Vagina (tissue), 2 donors: ENCODE results near the gene PIP4K2C. TPM values are rescaled to one million over a fixed set of nuclear protein-coding genes. Genes with fewer than 3 reads are reported as not detected.
A peak's percentile ranks its signal among the peaks of the same experiment; 100 is the strongest.
"Not testable (repeated sequence)": the region's sequence is repeated elsewhere in the genome, so short reads cannot be mapped to it uniquely, and the experiment has no call there.

Source experiments
- DNase-seq, 2 donors: peaks; one replicate each; pipeline ENCODE4 v3.0.0-alpha.2; 2017; ENCODE audit errors: extremely low spot score in 2 of 2
- H3K27ac ChIP-seq: fragments of 200-600 bp; sonication (generic); one replicate; pipeline ENCODE4 v1.5.1; 2019
- H3K27me3 ChIP-seq: fragments of 200-600 bp; sonication (generic); one replicate; pipeline ENCODE4 v1.5.1; 2019
- H3K36me3 ChIP-seq, 2 donors: fragments of 200-600 bp; sonication (generic); one replicate each; pipeline ENCODE4 v1.5.1; 2017 to 2019
- H3K4me1 ChIP-seq: fragments of 200-600 bp; sonication (generic); one replicate; pipeline ENCODE4 v1.5.1; 2019
- H3K4me3 ChIP-seq, 2 donors: fragments of 200-600 bp; sonication (generic); 1 replicate in 1 of 2; 2 replicates in 1 of 2; pipeline ENCODE4 v1.5.1; 2016 to 2019
- H3K9me3 ChIP-seq: fragments of 200-600 bp; sonication (generic); one replicate; pipeline ENCODE4 v1.5.1; 2019
- CTCF ChIP-seq, 3 experiments: fragments of 450-650 bp in 2 of 3; fragments of 200-600 bp in 1 of 3; sonication (generic) in 1 of 3; IDR thresholded peaks; one replicate each; pipeline ENCODE4 v1.5.1; 2017 to 2019; ENCODE audit warnings: antibody characterized with exemption in 3 of 3, mild to moderate bottlenecking in 2 of 3, moderate library complexity in 2 of 3
- POLR2A ChIP-seq, 2 donors: fragments of 450-650 bp; IDR thresholded peaks; one replicate each; pipeline ENCODE4 v1.6.1; 2017; ENCODE audit warnings: antibody characterized with exemption in 2 of 2, mild to moderate bottlenecking in 2 of 2, moderate library complexity in 2 of 2
- POLR2AphosphoS5 ChIP-seq, 2 donors: sonication (generic); formaldehyde crosslinking; IDR thresholded peaks; one replicate each; pipeline ENCODE4 v1.9.0; 2017; ENCODE audit warnings: antibody characterized with exemption in 2 of 2, mild to moderate bottlenecking in 2 of 2, low read depth in 1 of 2; ENCODE audit not compliant: insufficient read depth in 1 of 2
- intact Hi-C: fragments of 100-400 bp; cut with DNase I; formaldehyde crosslinking; loops from one replicate; pipeline ENCODE4 v1.15.1; 2023
- total RNA-seq: library from RNA; depleted of rRNA; stranded (reverse); fragments of >200 nt; gene quantifications from one replicate; pipeline ENCODE4 v1.2.3, GENCODE V29; 2016

PIP4K2C gene
- total RNA-seq, 1 donor from 2014 or later = 16.7 TPM

- no peak for TF ChIP-seq CTCF (IDR thresholded peaks at IDR 0.05)
- TF ChIP-seq POLR2AphosphoS5 (IDR thresholded peaks at IDR 0.05; ENCODE audit: insufficient read depth in 1 of 2, low read depth in 1 of 2) = no peak
- no peak for TF ChIP-seq POLR2A (IDR thresholded peaks at IDR 0.05)
These were observed 5.8 kb upstream of the PIP4K2C start for GRCh38 chr12:57585156-57585555.

GRCh38 chr12:57586128-57586527 is 4.9 kb upstream of the PIP4K2C start:
- H3K4me3 ChIP-seq = no peak overlapping the region
- peaks cover 8% of the 10 kb centered on the region for H3K4me1 ChIP-seq
- intact Hi-C loops = no loop called here
- no peak for TF ChIP-seq POLR2A (IDR thresholded peaks at IDR 0.05)
- TF ChIP-seq POLR2AphosphoS5 (IDR thresholded peaks at IDR 0.05; ENCODE audit: insufficient read depth in 1 of 2, low read depth in 1 of 2) = no peak
- no peak for TF ChIP-seq CTCF (IDR thresholded peaks at IDR 0.05)
- no peak overlapping the region for H3K27ac ChIP-seq
- H3K27me3 ChIP-seq = no peaks in the 10 kb centered on the region
- DNase-seq = no peak
- H3K9me3 ChIP-seq = no peaks in the 10 kb centered on the region
- no peaks in the 10 kb centered on the region for H3K36me3 ChIP-seq

More at GRCh38 chr12:57585156-57585555, 5.8 kb upstream of the PIP4K2C start:
- H3K4me3 ChIP-seq = no peak overlapping the region
- H3K27me3 ChIP-seq = no peaks in the 10 kb centered on the region
- H3K36me3 ChIP-seq = no peaks in the 10 kb centered on the region
- H3K9me3 ChIP-seq = no peaks in the 10 kb centered on the region
- DNase-seq = no peak
- H3K4me1 ChIP-seq = peaks cover 1% of the 10 kb centered on the region
- no peak overlapping the region for H3K27ac ChIP-seq
- intact Hi-C loops = no loop called here

- Histone ChIP-seq H3K36me3 (no peaks in the 10 kb centered on the region), H3K27ac (no peak overlapping the region), H3K27me3 (no peaks in the 10 kb centered on the region), H3K9me3 (no peaks in the 10 kb centered on the region), H3K4me1 (peaks cover 14% of the 10 kb centered on the region), H3K4me3 (no peak overlapping the region)
- intact Hi-C loops = no loop called here
- no peak for TF ChIP-seq POLR2AphosphoS5 (IDR thresholded peaks at IDR 0.05; ENCODE audit: insufficient read depth in 1 of 2, low read depth in 1 of 2)
- no peak for DNase-seq
These were observed 4.1 kb upstream of the PIP4K2C start for GRCh38 chr12:57586832-57587429.

- H3K4me3 ChIP-seq, H3K27me3 ChIP-seq, H3K36me3 ChIP-seq, intact Hi-C loops, H3K9me3 ChIP-seq, DNase-seq, H3K27ac ChIP-seq: not testable (repeated sequence)
- H3K4me1 ChIP-seq = peaks cover 27% of the 10 kb centered on the region
These were observed 1.9 kb upstream of the PIP4K2C start for GRCh38 chr12:57588951-57589610.

GRCh38 chr12:57590479-57590863 is 521 bp upstream of the PIP4K2C start:
- intact Hi-C loops = no loop called here
- Histone ChIP-seq H3K27ac (peak overlapping the region; percentile 78), H3K36me3 (no peaks in the 10 kb centered on the region), H3K4me1 (peaks cover 27% of the 10 kb centered on the region), H3K27me3 (no peaks in the 10 kb centered on the region), H3K4me3 (peak overlapping the region; percentile 84 to 95), H3K9me3 (no peaks in the 10 kb centered on the region)
- TF ChIP-seq POLR2AphosphoS5 (IDR thresholded peaks at IDR 0.05; ENCODE audit: insufficient read depth in 1 of 2, low read depth in 1 of 2) (no peak), POLR2A (IDR thresholded peaks at IDR 0.05) (no peak), CTCF (IDR thresholded peaks at IDR 0.05) (no peak)
- no peak for DNase-seq

- no peaks in the 10 kb centered on the region for H3K9me3 ChIP-seq
- no peak for DNase-seq
- no peaks in the 10 kb centered on the region for H3K27me3 ChIP-seq
- intact Hi-C loops = no loop called here
- H3K4me3 ChIP-seq = peak overlapping the region; percentile 84 to 95
- TF ChIP-seq POLR2A (IDR thresholded peaks at IDR 0.05) = no peak
- no peak for TF ChIP-seq POLR2AphosphoS5 (IDR thresholded peaks at IDR 0.05; ENCODE audit: insufficient read depth in 1 of 2, low read depth in 1 of 2)
- no peak for TF ChIP-seq CTCF (IDR thresholded peaks at IDR 0.05)
- peak overlapping the region; percentile 78 for H3K27ac ChIP-seq
- H3K4me1 ChIP-seq = peaks cover 27% of the 10 kb centered on the region
- H3K36me3 ChIP-seq = peaks cover 0 to 7% of the 10 kb centered on the region in 2 donors
These were observed 862 bp downstream of the PIP4K2C start for GRCh38 chr12:57591782-57592325.
